ENCODE data around the gene CD93. TPM values are rescaled to one million over a fixed set of nuclear protein-coding genes. Genes with fewer than 3 reads are reported as not detected.

The CD93 gene
- total and polyA plus RNA-seq, 2 of the 8 experiments (the other 6 are each of a cell fraction or from before 2014, with no cell fraction given), result under 0.01 to 0.07 TPM

- TF ChIP-seq CHD7 (IDR thresholded peaks at IDR 0.05; ENCODE audit: insufficient replicate concordance, low read length) (no peak), CEBPB (IDR thresholded peaks at IDR 0.05; ENCODE audit: low read depth, low read length) (no peak), JUND (IDR thresholded peaks at IDR 0.05; ENCODE audit: low read length) (no peak), FOSL1 (IDR thresholded peaks at IDR 0.05; ENCODE audit: insufficient read depth, low read depth, low read length) (no peak), SP2 (IDR thresholded peaks at IDR 0.05; ENCODE audit: low read length) (no peak), RNF2 (IDR thresholded peaks at IDR 0.05; ENCODE audit: borderline replicate concordance, low read depth, low read length, missing control alignments, poor library complexity, severe bottlenecking) (no peak), EZH2 (IDR thresholded peaks at IDR 0.05; ENCODE audit: low read depth, low read length, severe bottlenecking) (no peak), USF2 (IDR thresholded peaks at IDR 0.05; ENCODE audit: low read length) (no peak), NRF1 (IDR thresholded peaks at IDR 0.05; ENCODE audit: low read depth, low read length) (no peak), CHD1 (IDR thresholded peaks at IDR 0.05; ENCODE audit: low read depth, low read length) (no peak), RXRA (IDR thresholded peaks at IDR 0.05; ENCODE audit: insufficient read depth, low read depth, low read length) (no peak)
These were observed 27.1 kb downstream of the CD93 start (continued) for GRCh38 chr20:23059001-23059400.

All from H1 (cell line).